DMS114 treated with DMSO at 0.1 percent for 48 hours (cell line): Measurements from ENCODE around the gene SIM1.

ENCODE experiments used
- DNase-seq: peaks from one replicate; lab custom pipeline; 2025; ENCODE audit not compliant: unreplicated experiment; lab: John Stamatoyannopoulos, UW

Gene SIM1

DNA sequence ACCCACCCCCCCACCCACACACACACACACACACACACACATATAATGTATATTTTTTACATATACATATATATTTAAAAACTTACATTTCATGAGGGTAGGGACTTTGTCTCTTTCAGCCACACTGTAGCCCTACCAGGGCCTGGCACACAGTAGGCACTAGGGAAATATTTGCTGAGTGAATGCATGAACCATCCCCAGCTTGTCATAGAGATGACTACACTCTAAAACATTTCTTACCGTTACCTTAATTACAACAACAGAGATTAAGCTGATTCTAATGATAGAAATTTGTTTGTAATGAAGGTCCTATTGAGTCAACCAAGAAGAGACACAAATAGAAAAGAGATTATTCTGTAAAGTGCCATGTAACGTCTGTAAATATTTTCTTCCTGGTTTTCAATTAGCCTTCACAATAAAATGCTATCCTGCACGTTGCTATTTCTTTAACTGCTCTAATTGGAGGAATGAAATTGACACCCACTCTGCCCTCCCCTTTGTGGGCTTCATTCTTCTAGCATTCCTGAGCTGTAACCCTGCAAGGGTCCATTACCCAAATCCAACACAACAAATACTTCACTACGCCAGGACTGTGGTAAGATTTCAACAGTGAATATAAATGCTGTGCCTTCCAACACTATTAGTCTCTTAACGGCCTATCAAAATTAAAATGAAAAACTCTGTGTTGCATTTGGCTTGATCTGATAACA is 30.8 kb downstream of the SIM1 start:
- DNase-seq: no peak

DNA sequence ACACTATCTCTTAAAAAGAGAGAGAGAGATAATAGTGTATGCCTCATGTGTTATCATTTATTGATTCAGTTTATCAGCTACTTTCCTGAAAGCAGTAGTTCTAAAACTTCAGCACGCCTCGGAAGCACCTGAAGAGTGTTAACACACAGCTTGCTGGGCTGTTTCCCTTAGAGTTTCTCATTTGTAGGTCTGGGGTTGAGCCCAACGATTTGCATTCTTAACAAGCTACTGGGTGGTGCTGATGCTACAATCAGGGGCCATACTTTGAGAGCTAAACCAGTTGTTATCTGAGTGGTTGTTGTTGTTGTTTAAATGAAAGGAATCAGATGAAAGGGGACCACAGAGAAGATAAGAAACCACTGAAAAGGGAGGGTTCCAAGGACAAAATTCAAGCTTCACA is 32.6 kb downstream of the SIM1 start:
- DNase-seq: no peak

DNA sequence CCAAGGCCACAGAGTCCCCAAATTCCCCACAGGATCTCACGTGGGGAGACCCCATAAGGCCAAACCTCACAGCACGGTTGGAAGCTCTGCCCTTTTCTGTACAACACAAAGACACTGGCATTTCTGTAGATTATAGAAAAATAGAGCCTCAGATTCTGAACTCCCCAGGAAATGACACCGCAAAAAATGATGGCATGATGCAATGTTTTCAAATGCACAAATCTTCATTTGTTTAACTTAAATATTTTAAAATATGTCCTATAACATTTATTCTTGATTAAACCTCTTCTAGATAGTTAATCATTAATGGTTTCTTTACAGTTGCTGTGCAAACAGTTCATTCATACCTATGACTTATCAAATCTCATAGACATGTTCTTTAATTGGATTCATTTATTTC is 33.8 kb downstream of the SIM1 start:
- DNase-seq: no peak

DNA sequence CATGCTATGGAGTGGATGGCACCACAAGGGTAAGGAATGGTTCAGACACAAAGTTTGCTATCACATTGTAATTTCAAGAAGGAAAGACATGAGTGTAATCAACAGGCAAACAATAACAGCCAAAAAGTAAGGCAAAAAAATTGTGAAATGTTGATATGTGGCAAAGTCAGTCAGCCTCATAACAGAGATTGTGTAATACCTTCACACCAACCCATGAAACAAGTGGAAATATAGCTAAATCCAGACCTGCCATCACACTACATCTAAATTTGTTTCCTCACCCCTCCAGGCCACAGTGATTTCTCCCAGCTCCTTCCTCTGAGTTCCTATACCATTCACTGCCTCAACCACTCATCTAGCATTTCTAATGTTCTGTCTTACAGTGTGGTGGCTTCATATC is 37.3 kb downstream of the SIM1 start:
- DNase-seq: no peak

DNA sequence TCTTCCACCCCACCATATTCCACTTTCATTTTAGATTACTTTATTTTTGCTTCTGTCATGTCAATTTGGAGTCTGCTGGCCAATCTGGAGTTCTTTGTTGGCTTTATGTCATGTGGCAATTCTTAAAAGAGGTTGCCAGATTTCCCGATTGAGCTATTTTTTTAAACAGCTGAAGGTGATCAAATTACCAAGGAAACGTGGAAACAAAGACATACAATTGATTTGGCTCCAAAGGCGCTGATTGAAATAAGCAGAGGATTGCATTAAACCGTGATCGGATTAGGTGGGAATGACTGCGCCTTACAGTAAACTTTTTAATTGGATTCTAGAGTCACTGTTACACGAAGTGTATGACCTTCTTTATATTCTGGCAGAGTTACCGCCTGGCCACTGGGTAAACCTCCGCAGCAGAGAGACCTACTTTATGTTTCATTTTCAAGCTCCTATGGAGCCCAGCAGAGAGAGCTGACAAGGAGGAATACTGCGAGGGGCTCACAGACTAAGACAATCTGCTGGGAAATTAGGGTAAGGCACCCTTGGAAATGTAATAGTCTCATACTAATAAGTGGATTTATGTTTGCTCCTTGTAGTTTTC is 37.9 kb downstream of the SIM1 start:
- no peak for DNase-seq

DNA sequence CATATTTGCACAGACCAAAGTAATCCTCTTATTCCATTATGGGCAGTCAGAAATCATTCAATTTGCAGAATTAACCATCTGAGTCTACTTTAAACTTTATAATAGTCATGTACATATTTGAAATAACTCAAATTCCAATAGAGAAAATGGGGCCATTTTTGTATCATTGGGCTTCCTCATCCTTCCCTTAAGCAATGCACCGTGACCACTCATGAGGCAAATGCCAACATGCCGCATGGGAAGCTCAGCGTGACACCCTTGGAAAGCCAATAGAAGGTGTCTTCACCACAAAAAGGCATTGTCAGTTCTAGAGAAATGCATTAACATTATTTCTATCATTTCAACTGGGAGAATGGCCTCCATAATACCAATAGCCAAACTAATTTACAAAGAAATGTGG is 38.5 kb downstream of the SIM1 start:
- no peak for DNase-seq

DNA sequence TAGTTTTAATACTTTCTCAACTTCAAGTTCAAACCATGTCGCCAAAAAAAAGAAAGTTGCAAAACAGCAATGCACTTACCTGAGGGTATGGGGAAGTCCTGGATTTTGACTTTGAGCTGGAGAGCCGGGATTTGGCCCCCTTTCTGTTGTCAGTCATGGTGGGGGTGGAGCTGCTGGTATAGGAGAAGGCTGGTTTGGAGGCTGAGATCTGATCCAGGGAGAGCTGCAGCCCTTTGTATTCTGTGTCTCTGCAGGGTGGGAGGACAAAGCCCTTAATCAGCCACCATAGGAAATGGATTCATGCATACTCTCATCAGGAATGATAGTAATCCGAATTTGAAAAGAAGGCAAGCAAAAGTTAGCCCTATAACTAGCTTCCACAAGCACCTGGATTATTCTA is 44.0 kb downstream of the SIM1 start:
- no peak for DNase-seq

DNA sequence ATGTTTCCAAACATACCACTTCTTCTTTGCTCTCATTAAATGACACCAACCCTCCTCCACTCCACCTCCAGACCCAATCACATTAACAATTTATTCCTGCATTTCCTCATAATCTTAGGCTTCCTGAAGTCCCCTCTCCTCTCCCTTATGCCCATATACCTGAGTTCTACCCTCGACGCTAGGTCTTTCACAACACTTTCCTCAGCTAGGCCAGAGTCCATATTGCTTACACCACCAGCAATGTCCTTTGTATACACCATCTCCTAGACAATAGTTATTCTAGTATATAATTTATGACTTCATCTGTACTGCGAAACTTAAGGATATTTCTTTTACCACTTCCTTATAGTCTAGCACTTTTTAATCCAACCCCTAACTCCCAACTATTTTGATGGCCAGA is 47.7 kb downstream of the SIM1 start:
- no peak for DNase-seq

DNA sequence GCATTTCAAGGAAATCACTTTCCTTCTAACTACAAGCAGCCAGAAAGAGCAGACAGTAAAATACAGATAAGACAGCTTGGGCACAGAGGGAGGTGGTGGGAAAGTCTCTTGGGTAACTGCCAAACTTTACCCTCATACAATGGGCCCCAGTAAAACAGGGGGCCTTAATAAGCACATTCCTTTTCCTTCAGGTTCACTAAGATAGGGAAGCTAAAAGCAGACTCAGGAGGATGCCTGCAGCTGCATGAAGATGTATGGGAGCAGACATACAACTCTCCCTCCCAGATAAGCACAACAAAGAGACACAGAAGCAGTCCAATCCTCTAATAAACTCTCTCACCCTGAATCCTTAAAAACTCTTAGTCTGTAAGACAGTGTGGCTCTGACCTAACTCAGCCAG is 49.0 kb downstream of the SIM1 start:
- no peak for DNase-seq

DNA sequence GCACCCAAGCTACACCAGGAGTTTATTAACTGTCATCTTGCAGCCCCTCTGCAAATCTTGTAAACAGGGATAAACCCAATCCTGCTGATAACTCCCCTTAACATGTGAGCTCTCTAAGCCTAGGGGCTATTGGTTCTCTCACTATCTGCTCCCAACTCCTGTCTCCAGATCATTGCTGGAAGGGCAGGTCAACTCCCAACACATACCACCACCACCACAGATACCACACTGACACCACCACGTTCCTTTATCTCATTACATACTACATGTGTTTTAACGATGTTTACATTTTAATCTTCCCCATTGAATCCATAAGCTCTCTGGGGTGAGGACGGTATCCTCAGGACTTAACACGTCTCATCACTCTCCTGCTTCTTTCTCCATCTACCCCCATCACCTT is 51.8 kb downstream of the SIM1 start:
- DNase-seq: no peak

DNA sequence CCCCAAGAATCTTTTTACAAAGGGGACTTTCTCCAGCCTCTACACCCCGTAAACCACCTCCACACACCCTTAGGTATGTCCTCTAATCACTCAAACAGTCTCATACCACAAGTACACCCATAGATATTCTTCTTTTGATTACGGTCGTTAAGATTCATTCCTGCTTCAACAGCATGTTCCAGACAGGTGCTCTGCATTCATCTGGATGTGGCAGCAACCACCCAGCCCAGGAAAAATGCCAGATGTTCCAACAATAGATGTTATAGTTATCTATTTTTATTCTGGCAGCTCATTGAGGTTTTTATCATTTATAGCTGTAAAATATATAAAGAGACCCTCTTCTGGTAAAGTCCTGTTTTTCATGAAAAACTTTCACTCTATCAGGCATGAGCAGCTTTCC is 60.7 kb downstream of the SIM1 start:
- DNase-seq: no peak

DNA sequence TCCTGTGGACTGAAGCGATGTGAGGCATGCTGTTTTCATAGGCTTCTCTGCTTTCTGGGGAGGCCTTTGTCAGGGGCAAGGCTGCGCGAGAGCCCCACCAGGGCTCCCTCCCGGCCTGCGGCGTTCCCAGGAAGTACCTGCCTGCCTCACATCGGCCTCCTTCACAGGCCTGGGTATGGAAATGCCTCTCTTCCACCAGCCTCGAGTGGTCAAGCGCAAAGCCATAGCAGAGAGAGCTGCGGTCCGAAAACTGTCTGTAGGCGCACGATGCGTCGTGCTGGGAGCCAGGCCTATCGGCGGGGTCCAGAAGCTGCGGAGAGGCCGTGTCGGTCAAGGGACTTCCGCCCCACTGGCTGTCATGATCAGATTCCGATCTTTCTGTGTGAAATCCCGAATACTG is 71.2 kb downstream of the SIM1 start:
- no peak for DNase-seq

DNA sequence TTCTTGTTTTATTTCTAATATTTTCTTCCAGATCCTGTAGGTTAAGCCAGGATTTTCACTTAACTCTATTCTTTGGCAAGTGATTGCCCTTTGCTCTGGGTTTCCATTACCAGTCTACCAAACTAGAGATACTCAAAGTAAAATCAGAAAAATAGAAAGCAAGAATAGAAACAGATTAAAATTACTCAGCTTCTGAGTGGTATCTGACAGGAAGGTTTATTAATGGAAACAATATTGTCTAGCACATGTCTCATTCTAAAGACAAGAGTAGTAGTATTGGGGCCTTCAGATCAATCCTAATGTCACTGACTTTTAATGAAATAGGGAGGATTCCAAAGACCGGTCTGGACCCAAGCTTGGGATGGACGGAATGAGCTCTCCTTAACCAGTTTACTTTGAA is 72.3 kb downstream of the SIM1 start:
- no peak for DNase-seq

DNA sequence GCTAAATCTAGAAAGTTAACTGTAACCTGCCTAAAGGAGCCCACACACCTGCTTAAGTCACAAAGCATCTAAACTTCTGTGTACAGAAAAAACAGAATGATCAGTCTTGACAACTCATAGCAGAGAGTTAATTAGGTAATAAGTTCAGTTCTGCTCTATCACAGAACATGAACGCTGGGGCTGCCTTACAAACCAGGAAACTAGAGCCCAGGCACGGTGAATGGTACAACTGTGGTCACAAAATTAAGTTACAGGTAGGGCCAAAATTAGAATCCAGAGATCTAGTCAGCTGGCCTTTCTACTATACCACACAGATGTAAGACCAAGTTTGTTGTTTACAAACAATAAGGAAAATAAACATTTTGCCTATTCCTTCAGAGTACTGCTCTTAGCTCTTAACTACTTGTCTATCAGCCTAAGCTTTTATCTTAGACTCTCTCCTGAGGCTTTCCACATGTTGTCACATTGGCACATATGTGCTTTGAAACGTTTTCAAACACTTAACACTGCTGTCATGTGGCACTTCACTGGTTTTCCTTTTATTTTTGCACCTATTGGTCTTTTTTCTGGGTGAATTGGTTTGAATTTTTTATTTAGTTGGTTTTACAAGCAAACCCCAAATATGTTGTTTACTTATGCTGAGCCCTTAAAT is 75.7 kb downstream of the SIM1 start:
- no peak for DNase-seq

DNA sequence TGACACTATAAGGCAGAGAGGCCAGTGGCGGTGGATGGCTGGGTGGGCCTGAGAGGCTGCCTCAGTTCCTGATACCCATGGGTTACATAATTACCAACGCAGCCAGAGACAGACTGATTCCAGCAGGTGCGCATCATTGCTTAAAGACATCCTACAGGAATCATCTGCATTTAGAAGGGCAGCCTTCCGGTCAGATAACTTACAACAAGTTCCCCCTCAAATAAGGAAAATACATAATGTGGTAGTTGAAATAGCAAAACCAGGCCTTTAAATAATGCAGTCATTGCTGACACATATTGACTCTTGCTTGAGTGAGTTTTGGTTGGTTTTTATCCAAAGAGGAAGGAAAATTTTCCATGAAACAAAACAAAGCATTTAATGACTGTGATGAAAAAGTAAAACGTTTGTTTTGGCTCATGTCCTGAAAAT is 81.9 kb downstream of the SIM1 start:
- no peak for DNase-seq

DNA sequence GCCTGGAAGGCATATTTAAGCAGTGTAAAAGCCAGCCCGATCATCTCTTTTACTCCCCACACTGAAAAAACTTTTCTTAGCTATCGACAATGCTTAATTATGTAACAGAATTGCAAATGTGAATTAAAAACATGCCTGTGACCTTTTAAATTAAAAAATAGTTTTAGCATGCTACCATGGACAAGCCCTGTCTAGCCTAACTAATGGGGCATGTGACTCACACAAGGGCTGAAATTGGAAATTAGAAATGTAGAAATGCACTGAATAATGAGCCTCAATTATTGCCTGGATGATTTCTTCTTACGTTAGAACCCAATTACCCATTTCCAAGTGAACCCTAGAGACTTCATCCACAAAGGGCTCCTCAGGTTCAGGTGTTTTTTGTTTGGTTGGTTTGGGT is 82.7 kb downstream of the SIM1 start:
- DNase-seq: no peak

DNA sequence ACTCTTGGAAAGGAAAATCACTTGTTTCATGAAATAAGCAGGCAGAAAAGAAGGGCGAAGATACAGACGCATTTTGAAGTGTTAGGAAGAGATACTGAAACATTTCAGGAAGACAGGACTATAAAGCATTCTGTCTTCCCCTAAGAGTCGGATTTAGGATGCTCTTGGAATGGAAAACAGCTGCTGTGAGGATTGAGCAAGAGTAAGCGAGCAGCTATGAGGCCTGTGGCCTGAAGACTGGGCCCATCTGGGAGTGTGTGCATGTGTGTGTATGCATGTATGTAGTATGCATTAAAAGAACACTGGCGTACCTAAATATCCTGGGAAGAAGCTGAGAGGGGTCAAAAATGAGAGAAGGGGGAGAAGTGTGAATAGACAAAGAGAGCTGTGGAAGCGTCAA is 83.6 kb downstream of the SIM1 start:
- no peak for DNase-seq

DNA sequence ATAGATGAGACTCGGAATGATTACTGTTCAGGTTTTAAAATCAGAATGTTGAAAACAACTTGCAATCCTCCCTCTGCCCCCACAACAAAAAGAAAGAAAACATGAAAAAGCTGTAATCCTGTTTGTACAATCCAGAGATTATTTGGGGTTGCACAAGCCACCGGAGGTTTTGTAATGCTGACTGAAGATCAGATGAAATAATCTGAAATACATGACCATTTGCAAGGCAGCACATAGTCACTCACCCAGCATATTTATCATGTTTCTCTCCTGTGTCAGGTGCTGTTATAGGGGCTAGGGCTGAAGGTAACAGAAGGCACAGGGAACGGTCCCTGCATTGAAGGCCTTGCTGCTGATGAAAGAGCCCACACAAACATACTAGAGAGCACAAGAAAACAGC is 85.3 kb downstream of the SIM1 start:
- DNase-seq: no peak

DNA sequence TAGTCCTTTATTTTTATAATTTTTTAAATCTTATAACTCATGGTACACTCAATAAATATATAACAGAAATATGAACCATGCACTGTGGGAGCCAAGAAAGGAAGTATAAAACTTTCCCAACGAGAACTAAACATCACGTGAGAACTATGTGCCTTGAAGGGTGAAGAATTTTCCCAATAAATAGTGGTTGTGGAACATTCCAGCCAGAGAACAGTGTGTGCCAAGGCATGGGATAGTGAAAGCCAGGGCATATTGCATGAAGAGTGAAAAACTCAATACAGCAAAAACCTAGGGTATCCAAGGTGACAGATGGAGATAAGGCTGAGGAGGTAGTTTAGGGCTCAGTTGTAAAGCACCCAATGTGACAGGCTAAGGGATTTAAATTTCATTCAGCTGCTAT is 86.1 kb downstream of the SIM1 start:
- no peak for DNase-seq

DNA sequence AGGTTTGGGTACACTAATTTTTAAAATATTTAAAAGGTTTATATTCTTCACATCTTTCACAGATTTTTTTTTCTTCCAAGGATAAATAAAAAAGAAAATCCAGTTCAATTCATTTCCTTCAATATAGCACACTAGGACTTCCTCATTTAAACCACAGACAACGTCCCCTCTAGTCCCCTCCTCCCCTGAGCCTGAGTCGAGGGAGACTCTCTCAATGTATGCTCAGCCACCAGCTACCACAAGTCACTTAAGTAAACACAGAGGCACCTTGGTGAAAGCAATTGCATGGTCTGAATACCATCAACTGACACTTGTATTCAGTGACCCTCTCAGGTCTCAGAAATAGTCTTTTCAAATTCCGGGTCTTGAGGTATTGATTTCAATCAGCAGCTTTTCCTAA is 88.6 kb downstream of the SIM1 start:
- DNase-seq: no peak

DNA sequence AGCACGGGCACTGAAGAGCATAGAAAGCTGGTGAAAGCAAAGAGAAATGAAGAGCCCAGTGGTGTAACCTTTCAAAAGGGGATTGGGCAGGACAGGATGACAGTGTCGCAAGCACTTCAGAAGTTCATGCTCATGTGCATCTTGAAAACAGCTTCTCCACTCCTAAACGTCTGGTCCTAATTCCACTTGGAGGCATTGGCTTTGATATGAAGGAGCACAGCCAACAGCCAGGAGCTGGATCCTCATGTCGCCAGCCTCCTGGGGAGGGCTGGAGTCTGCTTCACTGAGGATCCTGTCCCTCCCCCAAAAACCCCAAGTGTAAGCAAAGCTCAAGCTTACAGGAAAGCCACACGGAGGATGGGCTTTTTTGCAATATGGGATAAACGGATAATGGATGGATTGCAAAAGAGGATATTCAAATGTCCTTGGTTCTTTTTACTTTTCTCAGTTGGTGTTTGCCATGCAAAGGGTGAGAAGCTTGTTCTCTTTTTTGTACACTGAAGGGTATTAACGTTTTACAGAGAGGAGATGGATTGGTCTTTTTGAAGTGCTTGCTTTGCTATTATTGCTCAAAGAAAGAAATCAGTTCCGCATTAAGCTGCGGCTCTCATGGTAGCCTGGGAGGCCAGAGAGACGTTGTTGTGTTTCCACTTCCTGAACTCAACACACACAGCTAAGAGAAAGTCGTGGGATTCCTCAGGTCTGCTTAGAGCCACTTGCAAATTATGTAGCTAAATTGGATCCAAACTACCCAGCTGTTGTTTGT is 92.2 kb downstream of the SIM1 start:
- DNase-seq: no peak

DNA sequence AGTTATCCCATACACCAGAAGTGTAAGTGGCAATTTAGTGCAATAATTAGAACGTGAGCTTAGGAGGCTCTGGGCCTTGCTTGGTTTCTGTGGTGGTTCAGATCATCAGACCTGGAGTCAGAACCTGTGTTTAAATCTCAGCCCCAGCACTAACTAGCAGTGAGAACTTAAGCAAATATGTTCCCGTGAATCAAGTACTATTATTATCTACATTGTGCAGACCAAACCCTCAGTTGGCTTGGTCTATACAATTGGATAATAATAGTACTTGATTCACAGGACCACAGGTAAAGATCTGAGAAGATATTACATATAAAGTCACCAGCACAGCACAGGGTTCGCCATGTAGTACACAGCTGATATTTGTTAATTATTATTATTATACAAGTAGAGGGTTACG is 93.1 kb downstream of the SIM1 start:
- no peak for DNase-seq
